Measurements from ENCODE around the gene PHF20.
"Not testable (repeated sequence)": the region's sequence is repeated elsewhere in the genome, so short reads cannot be mapped to it uniquely, and the experiment has no call there.

PHF20 gene

DNA sequence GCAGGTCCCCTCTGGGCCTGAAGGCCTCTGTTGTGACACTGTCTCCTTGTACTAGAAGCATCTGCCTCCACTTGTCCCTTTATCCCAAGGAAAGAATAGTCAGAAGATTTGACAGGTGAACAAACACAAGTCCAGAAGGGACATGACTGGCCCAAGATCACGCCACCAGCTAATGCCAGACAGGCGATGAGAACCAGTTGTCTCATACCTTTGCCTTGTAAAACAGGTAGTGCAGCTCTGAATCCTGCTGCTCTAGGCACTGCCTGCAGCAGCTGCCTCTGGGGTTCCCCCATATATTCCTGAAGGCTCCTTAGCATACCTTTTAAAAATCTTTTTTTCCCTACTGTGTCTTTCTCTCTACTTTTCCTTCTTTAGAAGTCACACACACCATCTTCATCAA, 157.5 kb downstream of the PHF20 start:
- no peak for DNase-seq (ENCODE audit: low spot score)

- DNase-seq (ENCODE audit: low spot score), result no peak
Measured at GRCh38 chr20:35934050-35934449, 162.2 kb downstream of the PHF20 start.

GRCh38 chr20:35939264-35939663, 167.4 kb downstream of the PHF20 start:
- DNase-seq (ENCODE audit: low spot score), result no peak

DNA sequence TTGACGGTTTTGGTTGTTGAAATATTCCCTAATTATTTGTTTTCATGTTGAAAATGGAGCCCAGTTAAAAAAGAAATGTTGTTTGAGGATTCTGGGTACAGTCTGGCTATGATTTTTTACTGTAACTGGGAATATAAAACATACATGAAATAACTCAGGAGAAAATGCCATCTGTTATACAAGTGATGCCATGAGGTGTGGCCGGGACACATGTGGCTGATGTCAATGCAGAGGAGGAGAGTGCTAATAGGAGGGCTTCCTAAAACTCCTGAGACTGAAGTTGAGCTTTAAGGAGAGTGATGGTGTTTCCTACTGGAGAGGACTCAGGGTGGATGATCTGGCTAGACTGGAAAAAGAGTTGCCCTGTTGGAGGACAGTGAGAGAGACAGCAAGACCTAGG, 169.8 kb downstream of the PHF20 start:
- no peak for DNase-seq (ENCODE audit: low spot score)

GRCh38 chr20:35942243-35942642, 170.4 kb downstream of the PHF20 start:
- DNase-seq (ENCODE audit: low spot score), result no peak

GRCh38 chr20:35947489-35947888, 175.7 kb downstream of the PHF20 start:
- DNase-seq (ENCODE audit: low spot score), result peak; percentile 41

GRCh38 chr20:35947907-35948306, 176.1 kb downstream of the PHF20 start:
- DNase-seq (ENCODE audit: low spot score), result no peak

- no peak for DNase-seq (ENCODE audit: low spot score)
Measured at GRCh38 chr20:35950093-35950492, 178.3 kb downstream of the PHF20 start.

DNA sequence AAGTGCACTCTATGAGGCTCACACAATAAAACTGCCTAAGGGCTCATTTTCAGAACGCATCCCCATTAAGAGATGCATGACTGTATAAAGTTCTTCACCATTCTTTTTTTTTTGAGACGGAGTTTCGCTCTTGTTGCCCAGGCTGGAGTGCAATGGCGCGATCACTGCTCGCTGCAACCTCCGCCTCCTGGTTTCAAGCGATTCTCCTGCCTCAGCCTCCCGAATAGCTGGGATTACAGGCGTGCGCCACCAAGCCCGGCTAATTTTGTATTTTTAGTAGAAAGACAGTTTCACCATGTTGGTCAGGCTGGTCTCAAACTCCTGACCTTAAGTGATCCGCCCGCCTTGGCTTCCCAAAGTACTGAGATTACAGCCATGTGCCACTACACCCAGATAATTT, 180.3 kb downstream of the PHF20 start:
- not testable (repeated sequence) for DNase-seq (ENCODE audit: low spot score)

- peak; percentile 83 for DNase-seq (ENCODE audit: low spot score)
Measured at GRCh38 chr20:35952480-35953386, 180.9 kb downstream of the PHF20 start.

DNA sequence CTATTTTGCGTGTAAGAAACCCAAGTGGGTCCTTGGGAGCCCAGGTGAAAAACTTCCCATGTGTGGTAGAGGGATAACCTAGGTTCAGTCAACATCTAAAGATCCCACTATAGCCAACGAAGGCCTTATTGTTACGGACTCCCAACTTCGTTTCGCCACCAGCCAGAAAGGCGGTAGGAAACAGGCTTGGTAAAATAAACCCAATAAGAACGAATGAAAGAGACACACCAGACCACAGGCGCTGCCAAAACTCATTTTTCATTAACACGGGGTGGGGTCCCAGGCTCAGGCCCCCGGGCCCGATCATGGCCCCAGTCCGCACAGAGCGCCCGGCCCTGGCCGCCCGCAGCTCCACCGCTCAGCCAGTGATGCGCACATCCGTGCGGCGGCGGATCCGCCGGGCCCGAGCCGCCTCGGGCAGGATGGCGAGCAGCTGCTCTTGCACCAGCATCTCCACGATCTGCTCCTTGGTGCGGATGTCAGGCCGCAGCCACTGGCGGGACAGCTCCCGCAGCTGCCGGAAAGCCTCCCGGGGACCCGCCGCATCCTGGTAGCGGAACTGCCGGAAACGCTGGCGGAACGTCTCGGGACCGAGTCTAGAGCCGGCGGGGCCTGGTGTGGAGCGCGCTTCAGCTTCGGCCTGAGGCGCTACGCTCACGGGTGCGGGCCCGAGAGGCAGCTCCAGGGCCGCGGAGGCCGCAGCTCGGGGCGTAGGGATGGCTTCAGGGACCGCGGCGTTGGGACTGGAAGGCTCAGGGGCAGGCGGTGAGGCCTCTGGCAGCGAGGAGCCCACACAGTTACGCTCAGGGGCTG, 181.8 kb downstream of the PHF20 start:
- DNase-seq (ENCODE audit: low spot score), result peak; percentile 59

DNA sequence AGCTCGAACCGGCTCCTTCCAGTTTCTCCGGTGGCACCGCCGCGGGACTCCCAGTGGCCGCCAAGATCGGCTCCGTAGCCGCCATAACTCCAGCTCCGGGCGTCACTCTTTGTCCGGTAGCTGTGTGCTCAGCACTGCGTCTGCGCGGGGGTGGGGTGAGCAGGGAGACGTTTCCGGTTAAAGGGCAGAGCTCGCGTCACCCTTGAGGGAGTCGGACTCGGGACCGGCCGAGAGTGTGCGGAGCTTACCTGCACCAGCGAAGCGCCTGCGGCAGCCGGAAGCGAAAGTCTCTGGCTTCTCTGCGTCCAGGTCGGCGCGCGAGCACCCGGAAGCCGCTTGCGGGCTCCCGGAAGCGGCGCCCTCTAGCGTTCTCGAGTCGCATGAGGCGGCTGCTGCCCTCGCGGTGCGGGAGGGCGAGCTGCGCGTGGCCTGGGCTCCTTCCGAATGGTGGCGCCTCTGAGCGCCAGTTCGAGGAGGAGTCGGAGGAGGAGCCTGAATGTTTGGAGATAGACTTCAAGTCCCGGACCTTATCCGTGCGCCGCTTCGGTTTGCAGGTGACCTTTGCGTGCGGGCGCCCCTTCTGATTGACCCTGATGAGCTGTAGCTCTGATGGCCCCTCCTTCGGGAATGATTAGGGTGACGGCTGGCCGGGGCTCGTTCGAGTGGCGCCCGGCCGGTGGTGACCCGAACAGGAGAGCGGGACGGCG, 182.5 kb downstream of the PHF20 start, which contains the start of gene SCAND1:
SCAND1 (minus strand) TSS at position 303 of the 707 bp plus-strand sequence; CDS start at position 85, 218 bp downstream.
- DNase-seq (ENCODE audit: low spot score), result peak; percentile 99

DNA sequence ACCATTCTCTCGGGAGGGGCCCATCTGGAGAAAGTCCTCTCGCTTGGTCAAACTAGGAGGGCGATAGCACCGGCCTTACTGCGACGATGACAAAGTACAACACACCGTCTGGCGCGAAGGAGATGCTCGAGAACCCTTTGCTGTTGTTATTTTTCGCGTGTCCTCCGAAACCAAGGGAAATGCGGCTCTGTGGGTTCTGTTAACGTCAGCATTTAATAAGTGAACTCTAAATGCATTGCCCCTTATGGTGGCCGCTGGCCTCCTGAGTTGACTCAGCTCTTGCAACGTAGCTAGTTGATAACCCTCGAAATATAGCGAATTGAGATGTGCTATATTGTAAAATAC, 183.1 kb downstream of the PHF20 start:
- DNase-seq (ENCODE audit: low spot score), result peak; percentile 80

DNA sequence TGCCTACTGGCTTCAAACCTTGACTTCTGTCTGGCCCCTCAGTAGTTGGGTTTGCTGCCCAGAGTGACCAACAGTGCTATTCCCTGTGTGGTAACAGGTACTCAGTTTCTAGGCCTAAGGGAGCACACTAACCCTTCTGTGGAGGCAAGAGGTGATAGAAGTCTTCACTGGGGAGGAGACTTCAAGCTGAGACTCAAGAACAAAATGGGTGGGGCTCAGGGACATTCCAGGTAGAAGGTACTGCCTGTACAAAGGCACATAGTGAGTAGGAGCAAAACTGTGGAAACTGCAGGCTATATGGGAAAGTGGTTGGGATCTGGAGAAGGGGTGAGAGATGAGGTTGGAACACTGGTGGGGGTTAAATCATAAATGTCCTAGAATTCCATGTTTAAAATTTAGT, 184.8 kb downstream of the PHF20 start:
- no peak for DNase-seq (ENCODE audit: low spot score)

DNA sequence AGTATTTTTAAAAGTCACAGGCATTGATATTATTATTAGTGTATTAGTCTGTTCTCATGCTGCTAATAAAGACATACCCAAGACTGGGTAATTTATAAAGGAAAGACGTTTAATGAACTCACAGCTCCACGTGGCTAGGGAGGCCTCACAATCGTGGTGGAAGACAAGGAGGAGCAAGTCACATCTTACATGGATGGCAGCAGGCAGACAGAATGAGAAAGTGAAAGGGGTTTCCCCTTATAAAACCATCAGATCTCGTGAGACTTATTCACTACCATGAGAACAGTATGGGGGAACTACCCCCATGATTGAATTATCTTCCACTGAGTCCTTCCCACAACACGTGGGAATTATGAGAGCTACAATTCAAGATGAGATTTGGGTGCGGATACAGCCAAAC, 187.5 kb downstream of the PHF20 start:
- not testable (repeated sequence) for DNase-seq (ENCODE audit: low spot score)

DNA sequence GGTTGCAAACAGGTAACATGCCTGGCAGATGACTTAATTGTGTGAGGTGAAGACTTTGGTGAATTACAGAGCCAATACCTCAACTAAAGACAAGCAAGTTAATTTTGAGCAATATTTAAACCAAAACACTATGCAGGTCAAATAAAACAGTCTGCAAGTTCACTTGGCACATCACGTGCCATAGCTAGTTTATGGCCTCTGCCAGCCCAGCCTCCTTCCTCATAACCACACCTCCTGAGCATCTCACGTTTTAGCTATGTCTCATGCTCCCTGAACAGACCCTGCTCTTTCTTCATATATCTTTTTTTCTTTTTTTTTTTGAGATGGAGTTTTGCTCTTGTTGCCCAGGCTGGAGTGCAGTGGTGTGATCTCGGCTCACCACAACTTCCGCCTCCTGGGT, 192.1 kb downstream of the PHF20 start:
- DNase-seq (ENCODE audit: low spot score), result no peak

DNA sequence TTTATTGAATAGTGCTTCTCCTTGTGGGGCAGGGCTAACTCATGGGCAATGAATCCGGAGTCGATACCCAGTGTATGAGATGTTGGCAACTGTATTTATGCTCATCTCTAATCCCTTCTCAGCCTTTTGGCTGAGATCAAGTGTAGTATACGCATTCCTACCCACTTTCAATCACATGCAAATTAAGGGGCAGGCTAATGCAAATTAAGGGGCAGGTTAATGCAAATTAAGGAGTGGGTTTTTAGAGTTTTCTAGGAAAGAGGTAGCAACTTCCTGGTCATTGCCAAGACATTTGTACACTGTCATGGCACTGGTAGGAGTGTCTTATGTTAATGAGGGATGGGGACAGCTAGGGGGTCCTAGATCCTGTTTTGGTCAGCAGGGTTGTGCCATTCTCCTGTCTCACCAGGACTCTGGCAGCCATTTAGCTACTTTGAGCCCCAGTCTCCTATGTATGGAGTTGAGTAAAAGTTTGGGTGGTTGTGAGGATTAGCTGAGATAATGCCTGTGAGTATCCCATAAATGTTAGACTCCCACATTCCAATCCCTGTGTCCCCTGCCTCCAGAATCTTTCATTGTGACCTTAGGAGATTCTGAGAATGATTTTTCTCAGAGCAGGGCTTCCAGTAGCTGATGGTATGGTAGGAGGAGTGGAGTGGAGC, 196.3 kb downstream of the PHF20 start, which contains the start of gene CNBD2:
CNBD2 (plus strand) TSS at position 612 of the 662 bp plus-strand sequence. CDS start 173 bp downstream, outside the sequence.
- DNase-seq (ENCODE audit: low spot score), result no peak

- no peak for DNase-seq (ENCODE audit: low spot score)
Measured at GRCh38 chr20:35968930-35969329, 197.1 kb downstream of the PHF20 start.

- DNase-seq (ENCODE audit: low spot score), result no peak
Measured at GRCh38 chr20:35971981-35972380, 200.2 kb downstream of the PHF20 start.

GRCh38 chr20:35972462-35972861, 200.6 kb downstream of the PHF20 start:
- no peak for DNase-seq (ENCODE audit: low spot score)

DNA sequence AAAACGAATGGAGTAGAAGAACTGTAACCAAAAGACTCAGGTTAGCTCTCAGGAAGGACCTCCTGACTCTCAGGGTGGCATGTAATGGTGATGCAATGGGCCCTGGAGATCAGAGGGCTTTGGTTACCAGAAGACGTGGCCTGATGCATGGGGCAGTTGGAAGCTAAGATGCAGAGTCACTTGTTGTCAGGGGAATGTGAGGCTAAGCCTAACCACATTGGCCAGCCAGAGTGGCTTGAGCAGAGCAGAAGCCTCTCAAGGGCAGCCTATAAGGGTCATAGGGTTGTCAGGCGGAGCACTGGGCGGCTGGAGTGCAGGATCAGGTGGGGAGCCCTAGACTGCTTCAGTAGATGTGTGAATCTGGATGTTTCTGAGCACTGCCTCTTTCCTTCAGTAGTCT, 202.4 kb downstream of the PHF20 start:
- no peak for DNase-seq (ENCODE audit: low spot score)
